Parathyroid adenoma (tissue), 2 donors: Measurements from ENCODE around the gene TRDN.
"Not testable (repeated sequence)": the region's sequence is repeated elsewhere in the genome, so short reads cannot be mapped to it uniquely, and the experiment has no call there.

Experiments
- H2AFZ ChIP-seq: fragments of 300-600 bp; sonication (generic); one replicate; pipeline ENCODE4 v1.7.0; 2017; ENCODE audit warnings: antibody characterized with exemption, mild to moderate bottlenecking
- H3K27ac ChIP-seq: fragments of 300-600 bp; sonication (generic); one replicate; pipeline ENCODE4 v1.7.0; 2017
- H3K27me3 ChIP-seq: fragments of 300-600 bp; sonication (generic); one replicate; pipeline ENCODE4 v1.7.0; 2017; ENCODE audit warnings: low read length; ENCODE audit not compliant: control insufficient read depth, insufficient read depth
- H3K36me3 ChIP-seq: fragments of 300-600 bp; sonication (generic); one replicate; pipeline ENCODE4 v1.7.0; 2017; ENCODE audit warnings: low read length; ENCODE audit not compliant: control insufficient read depth, insufficient read depth
- H3K4me1 ChIP-seq: fragments of 300-600 bp; sonication (generic); one replicate; pipeline ENCODE4 v1.7.0; 2017; ENCODE audit warnings: control low read depth
- H3K4me2 ChIP-seq: fragments of 300-600 bp; sonication (generic); one replicate; pipeline ENCODE4 v1.7.0; 2017; ENCODE audit warnings: low read length
- H3K4me3 ChIP-seq: fragments of 300-600 bp; sonication (generic); one replicate; pipeline ENCODE4 v1.7.0; 2017; ENCODE audit warnings: low read depth, low read length
- H3K79me2 ChIP-seq: fragments of 300-600 bp; sonication (generic); one replicate; pipeline ENCODE4 v1.7.0; 2017; ENCODE audit warnings: control low read depth
- H3K9ac ChIP-seq: fragments of 300-600 bp; sonication (generic); one replicate; pipeline ENCODE4 v1.7.0; 2017; ENCODE audit warnings: mild to moderate bottlenecking
- H3K9me3 ChIP-seq: fragments of 300-600 bp; sonication (generic); one replicate; pipeline ENCODE4 v1.7.0; 2017; ENCODE audit warnings: low read length; ENCODE audit not compliant: control insufficient read depth
- TF ChIP-seq, protein P1 (sequence below): fragments of 300-600 bp; sonication (generic); IDR thresholded peaks from one replicate; pipeline ENCODE4 v1.7.0; 2017; ENCODE audit warnings: antibody characterized with exemption, mild to moderate bottlenecking
- donor health status: primary hyperparathyroidism.

The TRDN gene

DNA sequence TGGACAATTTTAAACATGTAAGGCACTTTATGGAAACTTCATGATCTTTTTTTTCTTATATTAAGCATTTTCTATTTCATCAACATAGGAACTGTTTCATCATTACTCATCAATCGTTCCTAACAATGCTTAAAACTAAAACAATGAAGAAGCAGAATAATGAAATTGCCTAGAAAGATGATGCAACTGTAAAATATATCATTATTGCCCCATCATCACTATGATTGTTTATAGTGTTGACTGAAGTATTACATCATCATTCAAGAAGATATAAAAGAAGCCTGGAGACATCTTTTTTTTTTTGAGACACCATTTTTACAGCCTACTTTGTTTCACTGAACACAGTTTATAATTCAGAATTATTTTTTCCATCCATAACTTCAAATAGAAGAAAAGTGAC, 147.2 kb downstream of the TRDN start:
- peaks cover 3% of the 10 kb centered on the region for H3K4me1 ChIP-seq
- H3K9ac ChIP-seq, result no peak overlapping the region
- TF ChIP-seq, protein P1, sequence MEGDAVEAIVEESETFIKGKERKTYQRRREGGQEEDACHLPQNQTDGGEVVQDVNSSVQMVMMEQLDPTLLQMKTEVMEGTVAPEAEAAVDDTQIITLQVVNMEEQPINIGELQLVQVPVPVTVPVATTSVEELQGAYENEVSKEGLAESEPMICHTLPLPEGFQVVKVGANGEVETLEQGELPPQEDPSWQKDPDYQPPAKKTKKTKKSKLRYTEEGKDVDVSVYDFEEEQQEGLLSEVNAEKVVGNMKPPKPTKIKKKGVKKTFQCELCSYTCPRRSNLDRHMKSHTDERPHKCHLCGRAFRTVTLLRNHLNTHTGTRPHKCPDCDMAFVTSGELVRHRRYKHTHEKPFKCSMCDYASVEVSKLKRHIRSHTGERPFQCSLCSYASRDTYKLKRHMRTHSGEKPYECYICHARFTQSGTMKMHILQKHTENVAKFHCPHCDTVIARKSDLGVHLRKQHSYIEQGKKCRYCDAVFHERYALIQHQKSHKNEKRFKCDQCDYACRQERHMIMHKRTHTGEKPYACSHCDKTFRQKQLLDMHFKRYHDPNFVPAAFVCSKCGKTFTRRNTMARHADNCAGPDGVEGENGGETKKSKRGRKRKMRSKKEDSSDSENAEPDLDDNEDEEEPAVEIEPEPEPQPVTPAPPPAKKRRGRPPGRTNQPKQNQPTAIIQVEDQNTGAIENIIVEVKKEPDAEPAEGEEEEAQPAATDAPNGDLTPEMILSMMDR, result no peak
- no peaks in the 10 kb centered on the region for H3K9me3 ChIP-seq
- no peak overlapping the region for H3K4me3 ChIP-seq
- H3K79me2 ChIP-seq, result no peaks in the 10 kb centered on the region
- no peak overlapping the region for H2AFZ ChIP-seq
- H3K36me3 ChIP-seq, result no peaks in the 10 kb centered on the region
- H3K27ac ChIP-seq, result no peak overlapping the region
- no peak overlapping the region for H3K4me2 ChIP-seq
- no peaks in the 10 kb centered on the region for H3K27me3 ChIP-seq

DNA sequence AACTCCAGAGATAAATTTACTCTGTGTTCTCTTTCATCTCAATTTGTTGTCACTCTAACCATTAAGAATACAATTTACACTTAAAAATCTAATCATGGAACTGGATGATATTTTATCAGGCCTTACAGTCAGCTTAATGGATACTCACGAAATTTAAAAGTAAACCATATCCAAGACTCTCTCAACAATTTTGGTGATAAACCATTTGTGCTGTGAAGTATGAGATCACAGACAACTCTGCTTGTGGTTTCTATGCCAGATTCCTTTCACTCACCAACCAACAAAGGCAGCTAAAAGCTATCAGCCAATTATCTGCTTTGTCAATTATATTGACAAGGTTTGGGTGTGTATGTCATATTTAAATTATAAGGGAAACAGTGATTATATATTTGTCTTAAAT, 155.8 kb downstream of the TRDN start:
- no peak overlapping the region for H3K4me2 ChIP-seq
- H3K4me3 ChIP-seq, result no peak overlapping the region
- H2AFZ ChIP-seq, result no peak overlapping the region
- no peaks in the 10 kb centered on the region for H3K36me3 ChIP-seq
- TF ChIP-seq, protein P1, result no peak
- H3K9ac ChIP-seq, result no peak overlapping the region
- no peak overlapping the region for H3K27ac ChIP-seq
- no peaks in the 10 kb centered on the region for H3K9me3 ChIP-seq
- H3K4me1 ChIP-seq, result peaks cover 3% of the 10 kb centered on the region
- no peaks in the 10 kb centered on the region for H3K79me2 ChIP-seq
- no peaks in the 10 kb centered on the region for H3K27me3 ChIP-seq

DNA sequence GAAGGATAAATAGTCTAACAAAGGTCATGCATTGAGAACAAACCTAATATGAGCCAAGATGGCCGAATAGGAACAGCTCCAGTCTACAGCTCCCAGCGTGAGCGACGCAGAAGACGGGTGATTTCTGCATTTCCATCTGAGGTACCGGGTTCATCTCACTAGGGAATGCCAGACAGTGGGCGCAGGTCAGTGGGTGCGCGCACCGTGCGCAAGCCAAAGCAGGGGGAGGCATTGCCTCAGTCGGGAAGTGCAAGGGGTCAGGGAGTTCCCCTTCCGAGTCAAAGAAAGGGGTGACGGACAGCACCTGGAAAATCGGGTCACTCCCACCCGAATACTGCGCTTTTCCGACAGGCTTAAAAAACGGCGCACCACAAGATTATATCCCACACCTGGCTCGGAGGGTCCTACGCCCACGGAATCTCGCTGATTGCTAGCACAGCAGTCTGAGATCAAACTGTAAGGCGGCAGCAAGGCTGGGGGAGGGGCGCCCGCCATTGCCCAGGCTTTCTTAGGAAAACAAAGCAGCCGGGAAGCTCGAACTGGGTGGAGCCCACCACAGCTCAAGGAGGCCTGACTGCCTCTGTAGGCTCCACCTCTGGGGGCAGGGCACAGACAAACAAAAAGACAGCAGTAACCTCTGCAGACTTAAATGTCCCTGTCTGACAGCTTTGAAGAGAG, 164.6 kb downstream of the TRDN start:
- H3K27ac ChIP-seq, H2AFZ ChIP-seq, H3K27me3 ChIP-seq, H3K36me3 ChIP-seq, H3K4me2 ChIP-seq, H3K9me3 ChIP-seq, H3K9ac ChIP-seq, H3K79me2 ChIP-seq, H3K4me3 ChIP-seq: not testable (repeated sequence)
- H3K4me1 ChIP-seq, result peaks cover 11% of the 10 kb centered on the region

- Histone ChIP-seq H3K4me3 (no peak overlapping the region), H3K9me3 (no peaks in the 10 kb centered on the region), H3K36me3 (no peaks in the 10 kb centered on the region), H3K27me3 (no peaks in the 10 kb centered on the region), H3K79me2 (no peaks in the 10 kb centered on the region), H3K27ac (no peak overlapping the region), H3K4me1 (peaks cover 14% of the 10 kb centered on the region), H2AFZ (no peak overlapping the region), H3K9ac (no peak overlapping the region), H3K4me2 (no peak overlapping the region)
- TF ChIP-seq, protein P1, result no peak
Observed at GRCh38 chr6:123467392-123467791, 169.4 kb downstream of the TRDN start.

DNA sequence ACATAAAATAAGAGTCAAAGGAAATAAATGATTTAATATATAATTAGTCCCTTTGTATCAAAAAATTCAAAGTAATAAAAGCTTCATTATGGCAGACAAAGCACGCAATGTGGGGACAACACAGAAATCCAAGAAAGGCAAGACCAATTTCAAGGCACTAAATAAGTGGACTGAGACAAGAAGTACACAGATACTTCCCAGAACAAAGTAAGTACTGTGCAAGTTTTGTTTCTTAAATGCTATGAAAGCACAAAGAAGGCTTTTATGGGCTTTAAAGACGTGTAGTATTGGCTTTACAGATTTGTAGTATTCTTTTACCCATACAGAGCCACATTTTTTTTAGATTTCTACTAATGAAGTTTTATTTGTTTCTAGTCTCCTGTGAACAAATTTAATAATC, 174.6 kb downstream of the TRDN start:
- TF ChIP-seq, protein P1, result no peak
- no peaks in the 10 kb centered on the region for H3K27me3 ChIP-seq
- H3K9ac ChIP-seq, result no peak overlapping the region
- H3K27ac ChIP-seq, result no peak overlapping the region
- no peaks in the 10 kb centered on the region for H3K79me2 ChIP-seq
- H3K36me3 ChIP-seq, result no peaks in the 10 kb centered on the region
- H3K4me1 ChIP-seq, result peaks cover 3% of the 10 kb centered on the region
- no peak overlapping the region for H2AFZ ChIP-seq
- no peak overlapping the region for H3K4me2 ChIP-seq
- H3K4me3 ChIP-seq, result no peak overlapping the region
- H3K9me3 ChIP-seq, result no peaks in the 10 kb centered on the region
